Neural cell (in vitro differentiated cells): Measurements from ENCODE around the gene DSCAML1. TPM values are rescaled to one million over a fixed set of nuclear protein-coding genes. Genes with fewer than 3 reads are reported as not detected.

Source experiments
- H2AFZ ChIP-seq: fragments of 200-600, 300-800 bp; sonication (generic), shearing (Covaris generic); 2 replicates; pipeline ENCODE4 v1.6.0; 2014; ENCODE audit warnings: low read depth, mild to moderate bottlenecking, antibody characterized with exemption, low read length, moderate library complexity
- H3F3A ChIP-seq: fragments of 200-600 bp; shearing (Covaris generic); 2 replicates; pipeline ENCODE4 v1.6.1; 2016; ENCODE audit warnings: mild to moderate bottlenecking, moderate library complexity, mixed read lengths, antibody characterized with exemption, low read length; ENCODE audit not compliant: insufficient read depth, poor library complexity, severe bottlenecking
- H3K27ac ChIP-seq: fragments of 200-600, 300-800 bp; sonication (generic), shearing (Covaris generic); 2 replicates; pipeline ENCODE4 v1.5.1; 2014; ENCODE audit warnings: mild to moderate bottlenecking, low read length, moderate library complexity
- H3K27me3 ChIP-seq: fragments of 300-800, 200-600 bp; sonication (generic), shearing (Covaris generic); 2 replicates; pipeline ENCODE4 v1.6.0; 2014; ENCODE audit warnings: mild to moderate bottlenecking, low read depth, low read length, moderate library complexity; ENCODE audit not compliant: insufficient read depth
- H3K36me3 ChIP-seq: fragments of 300-800, 200-600 bp; sonication (generic), shearing (Covaris generic); 2 replicates; pipeline ENCODE4 v1.5.1; 2014; ENCODE audit warnings: mild to moderate bottlenecking, antibody characterized with exemption, low read length, moderate library complexity; ENCODE audit not compliant: insufficient read depth
- H3K4me2 ChIP-seq: fragments of 300-800, 200-600 bp; sonication (generic), shearing (Covaris generic); 2 replicates; pipeline ENCODE4 v1.6.0; 2014; ENCODE audit warnings: mild to moderate bottlenecking, low read length
- H3K4me3 ChIP-seq: fragments of 300-800, 200-600 bp; sonication (generic), shearing (Covaris generic); 2 replicates; pipeline ENCODE4 v1.5.1; 2014; ENCODE audit warnings: mild to moderate bottlenecking, low read length, moderate library complexity
- H3K79me2 ChIP-seq: fragments of 200-600 bp; shearing (Covaris generic); replicated peaks from 2 replicates; pipeline ENCODE4 v1.6.0; 2014; ENCODE audit warnings: mild to moderate bottlenecking, low read length, moderate library complexity; ENCODE audit not compliant: insufficient read depth
- H3K9ac ChIP-seq: fragments of 300-800, 200-600 bp; sonication (generic), shearing (Covaris generic); 2 replicates; pipeline ENCODE4 v1.6.1; 2016; ENCODE audit warnings: mild to moderate bottlenecking, low read length, mixed read lengths
- H3K9me2 ChIP-seq: fragments of 200-600 bp; shearing (Covaris generic); 2 replicates; pipeline ENCODE4 v1.6.1; 2016; ENCODE audit warnings: mild to moderate bottlenecking, low read length, mixed read lengths; ENCODE audit not compliant: insufficient read depth
- H3K9me3 ChIP-seq: fragments of 200-600, 300-800 bp; sonication (generic), shearing (Covaris generic); 2 replicates; pipeline ENCODE4 v1.6.1; 2016; ENCODE audit warnings: mild to moderate bottlenecking, mixed run types, low read length, moderate library complexity, mixed read lengths
- H4K20me1 ChIP-seq: fragments of 200-600 bp; shearing (Covaris generic); 2 replicates; pipeline ENCODE4 v1.6.1; 2016; ENCODE audit warnings: mild to moderate bottlenecking, mixed run types; ENCODE audit not compliant: insufficient read depth
- CTCF ChIP-seq: fragments of 450-650 bp; IDR thresholded peaks from 2 replicates; pipeline ENCODE4 v1.5.1; 2014; ENCODE audit warnings: antibody characterized with exemption, mild to moderate bottlenecking, moderate library complexity; ENCODE audit not compliant: poor library complexity, severe bottlenecking
- EP300 ChIP-seq: fragments of 450-650 bp; conservative IDR thresholded peaks from 2 replicates; pipeline ENCODE4 v1.6.1; 2014; ENCODE audit warnings: antibody characterized with exemption, mild to moderate bottlenecking, moderate library complexity; ENCODE audit not compliant: poor library complexity, severe bottlenecking
- EZH2 ChIP-seq: fragments of 200-600, 300-800 bp; shearing (Covaris generic), sonication (generic); IDR thresholded peaks from 2 replicates; pipeline ENCODE4 v1.6.1; 2014; ENCODE audit warnings: antibody characterized with exemption, low read length, borderline replicate concordance, mild to moderate bottlenecking; ENCODE audit not compliant: insufficient read depth, poor library complexity, severe bottlenecking
- MXI1 ChIP-seq: fragments of 450-650 bp; conservative IDR thresholded peaks from 2 replicates; pipeline ENCODE4 v1.6.1; 2014; ENCODE audit warnings: antibody characterized with exemption, mild to moderate bottlenecking; ENCODE audit not compliant: poor library complexity, severe bottlenecking
- POLR2AphosphoS5 ChIP-seq: IDR thresholded peaks from 2 replicates; pipeline ENCODE4 v1.6.1; 2012
- RAD21 ChIP-seq: fragments of 450-650 bp; conservative IDR thresholded peaks from 2 replicates; pipeline ENCODE4 v1.6.1; 2014; ENCODE audit warnings: antibody characterized with exemption, mild to moderate bottlenecking, moderate library complexity
- REST ChIP-seq: IDR thresholded peaks from 2 replicates; pipeline ENCODE4 v1.6.1; 2012; ENCODE audit warnings: borderline replicate concordance
- SMC3 ChIP-seq: fragments of 450-650 bp; conservative IDR thresholded peaks from 2 replicates; pipeline ENCODE4 v1.6.1; 2014; ENCODE audit warnings: antibody characterized with exemption, mild to moderate bottlenecking, moderate library complexity; ENCODE audit not compliant: poor library complexity
- TAF1 ChIP-seq: IDR thresholded peaks from 2 replicates; pipeline ENCODE4 v1.6.1; 2012; ENCODE audit warnings: low read depth
- polyA plus RNA-seq: library from polyadenylated mRNA; depleted of rRNA; stranded (reverse); fragments of >200 nt; gene quantifications from 2 replicates; pipeline ENCODE4 v1.2.3, GENCODE V29; 2014

The DSCAML1 gene
- polyA plus RNA-seq, 1 donor from 2014 or later = 1.3 TPM

GRCh38 chr11:117620086-117620485, 176.9 kb downstream of the DSCAML1 start:
- H3K27me3 ChIP-seq = no peaks in the 10 kb centered on the region
- no peak overlapping the region for H3K27ac ChIP-seq

GRCh38 chr11:117619661-117620060, 177.4 kb downstream of the DSCAML1 start:
- no peak for TF ChIP-seq POLR2AphosphoS5
- no peak for TF ChIP-seq REST
- TF ChIP-seq TAF1 = no peak
- H3K4me2 ChIP-seq = no peak overlapping the region
- H4K20me1 ChIP-seq = no peaks in the 10 kb centered on the region
- no peaks in the 10 kb centered on the region for H3K27me3 ChIP-seq
- H3K4me3 ChIP-seq = no peak overlapping the region
- no peaks in the 10 kb centered on the region for H3K36me3 ChIP-seq
- H3K27ac ChIP-seq = no peak overlapping the region
- H3K79me2 ChIP-seq = no peaks in the 10 kb centered on the region
- H3K9ac ChIP-seq = no peak overlapping the region
- no peaks in the 10 kb centered on the region for H3K9me2 ChIP-seq
- H2AFZ ChIP-seq = no peak overlapping the region
- H3F3A ChIP-seq = no peaks in the 10 kb centered on the region
- H3K9me3 ChIP-seq = no peaks in the 10 kb centered on the region

More at GRCh38 chr11:117620086-117620485, 176.9 kb downstream of the DSCAML1 start:
- H3K36me3 ChIP-seq = no peaks in the 10 kb centered on the region
- no peaks in the 10 kb centered on the region for H3K79me2 ChIP-seq
- no peak overlapping the region for H3K4me2 ChIP-seq
- no peak for TF ChIP-seq POLR2AphosphoS5
- TF ChIP-seq CTCF = no peak
- TF ChIP-seq EP300 = no peak
- TF ChIP-seq TAF1 = no peak
- no peak for TF ChIP-seq SMC3
- TF ChIP-seq REST = no peak
- TF ChIP-seq MXI1 = no peak
- TF ChIP-seq EZH2 = no peak
- TF ChIP-seq RAD21 = no peak
- no peak overlapping the region for H3K4me3 ChIP-seq
- H4K20me1 ChIP-seq = no peaks in the 10 kb centered on the region
- H3K9me3 ChIP-seq = no peaks in the 10 kb centered on the region
- H3K9me2 ChIP-seq = no peaks in the 10 kb centered on the region
- H3K9ac ChIP-seq = no peak overlapping the region
- H2AFZ ChIP-seq = no peak overlapping the region
- H3F3A ChIP-seq = no peaks in the 10 kb centered on the region
